Natural killer cell (primary cell): ENCODE measurements around the gene CABLES1. TPM values are rescaled to one million over a fixed set of nuclear protein-coding genes. Genes with fewer than 3 reads are reported as not detected.

Source experiments
- ATAC-seq, 3 donors: fragments of 150-1000 bp in 2 of 3; fragments of 200-7000 bp in 1 of 3; cut with Tn5 transposase; 1 replicate in 1 of 3; 2 replicates in 2 of 3; pipeline ENCODE4 v1.10.0; 2021; ENCODE audit warnings: mild to moderate bottlenecking in 2 of 3, moderate library complexity in 2 of 3
- DNase-seq, 2 donors: peaks; one replicate each; pipeline versions ENCODE4 v3.0.0 to v3.0.0-alpha.2; 2013 to 2021; ENCODE audit warnings: mixed read lengths in 1 of 2
- H3K27ac ChIP-seq: one replicate; pipeline ENCODE4 v1.5.1; 2013; ENCODE audit warnings: mild to moderate bottlenecking, low read length
- H3K27me3 ChIP-seq: one replicate; pipeline ENCODE4 v1.6.1; 2013; ENCODE audit warnings: low read length; ENCODE audit not compliant: control insufficient read depth, insufficient read depth
- H3K36me3 ChIP-seq: one replicate; pipeline ENCODE4 v1.6.1; 2013; ENCODE audit warnings: low read length; ENCODE audit not compliant: control insufficient read depth, insufficient read depth
- H3K4me1 ChIP-seq: one replicate; pipeline ENCODE4 v1.6.1; 2013; ENCODE audit warnings: low read length; ENCODE audit not compliant: control insufficient read depth, insufficient read depth
- H3K4me3 ChIP-seq: one replicate; pipeline ENCODE4 v1.5.1; 2013; ENCODE audit warnings: low read length
- H3K9me3 ChIP-seq: one replicate; pipeline ENCODE4 v1.6.1; 2013; ENCODE audit warnings: low read length; ENCODE audit not compliant: control insufficient read depth, insufficient read depth
- H3K27ac Mint-ChIP-seq, 2 donors: one replicate each; pipeline ENCODE4 v1.8.0; 2022; ENCODE audit warnings: mild to moderate bottlenecking in 2 of 2, mixed read lengths in 2 of 2, moderate library complexity in 1 of 2
- H3K27me3 Mint-ChIP-seq, 2 donors: one replicate each; pipeline ENCODE4 v1.8.0; 2022; ENCODE audit warnings: low read depth in 2 of 2, mixed read lengths in 2 of 2
- H3K36me3 Mint-ChIP-seq: one replicate; pipeline ENCODE4 v1.8.0; 2022; ENCODE audit warnings: mixed read lengths
- H3K4me1 Mint-ChIP-seq, 2 donors: one replicate each; pipeline ENCODE4 v1.8.0; 2022; ENCODE audit warnings: mixed read lengths in 2 of 2
- H3K4me3 Mint-ChIP-seq: one replicate; pipeline ENCODE4 v1.8.0; 2022; ENCODE audit warnings: mild to moderate bottlenecking, moderate library complexity, mixed read lengths
- H3K9me3 Mint-ChIP-seq, 2 donors: one replicate each; pipeline ENCODE4 v1.8.0; 2022; ENCODE audit warnings: mixed read lengths in 2 of 2
- CTCF ChIP-seq: fragments of 200-600 bp; IDR thresholded peaks from one replicate; pipeline ENCODE4 v1.8.0; 2022; ENCODE audit warnings: antibody characterized with exemption
- WGBS: methylation state at CpG from one replicate; pipeline ENCODE4 v1.1.7; 2013; ENCODE audit warnings: missing lambda C conversion rate; ENCODE audit not compliant: insufficient coverage; 5-methylcytosine and 5-hydroxymethylcytosine counted together
- intact Hi-C: fragments of 100-400 bp; cut with micrococcal nuclease; formaldehyde crosslinking; loops from one replicate; pipeline ENCODE4 v1.14.2; 2022
- total RNA-seq, 4 donors: library from RNA; stranded (reverse); fragments of 120-200 nt in 1 of 4; gene quantifications; one replicate each; pipeline versions ENCODE4 v1.2.3 to v1.2.4, GENCODE V29; 2013 to 2022

The CABLES1 gene
- total RNA-seq, 3 donors from 2014 or later (not counting 1 experiment from before 2014, with no cell fraction given) = 1.3 to 2.2 (median 1.8) TPM

DNA sequence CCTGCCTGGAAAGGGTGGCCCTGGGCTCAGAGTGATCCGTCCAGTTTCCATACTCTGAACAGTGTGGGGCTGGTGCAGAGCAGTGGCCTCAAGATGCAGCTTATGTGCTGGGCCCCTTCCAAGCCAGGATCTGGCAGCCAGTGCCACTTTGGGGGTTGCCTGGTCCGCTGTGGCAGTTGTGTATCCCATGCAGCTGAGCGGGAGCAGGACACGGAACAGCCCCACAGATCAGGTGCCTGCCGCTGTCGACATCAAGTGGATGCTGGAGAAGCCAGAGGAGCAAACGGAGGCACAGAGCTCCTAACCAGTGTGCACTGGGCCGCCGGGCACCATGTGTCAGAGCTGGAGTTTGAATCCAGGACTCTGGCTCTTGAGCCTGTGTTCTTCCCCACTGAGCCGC lies 112.0 kb downstream of the CABLES1 start:
- no peak for TF ChIP-seq CTCF
- Mint-ChIP-seq H3K4me3 (no peak overlapping the region), H3K4me1 (no peaks in the 10 kb centered on the region), H3K27me3 (no peaks in the 10 kb centered on the region), H3K9me3 (no peaks in the 10 kb centered on the region), H3K36me3 (no peaks in the 10 kb centered on the region), H3K27ac (no peak overlapping the region)
- Histone ChIP-seq H3K27ac (no peak overlapping the region), H3K4me1 (peaks cover 5% of the 10 kb centered on the region), H3K4me3 (no peak overlapping the region), H3K36me3 (no peaks in the 10 kb centered on the region), H3K9me3 (peaks cover 3% of the 10 kb centered on the region), H3K27me3 (no peaks in the 10 kb centered on the region)
- intact Hi-C loops = no loop called here
- DNase-seq = no peak
- ATAC-seq = no peak
- 97% methylated on average over 10 of the region's 10 CpGs for WGBS

DNA sequence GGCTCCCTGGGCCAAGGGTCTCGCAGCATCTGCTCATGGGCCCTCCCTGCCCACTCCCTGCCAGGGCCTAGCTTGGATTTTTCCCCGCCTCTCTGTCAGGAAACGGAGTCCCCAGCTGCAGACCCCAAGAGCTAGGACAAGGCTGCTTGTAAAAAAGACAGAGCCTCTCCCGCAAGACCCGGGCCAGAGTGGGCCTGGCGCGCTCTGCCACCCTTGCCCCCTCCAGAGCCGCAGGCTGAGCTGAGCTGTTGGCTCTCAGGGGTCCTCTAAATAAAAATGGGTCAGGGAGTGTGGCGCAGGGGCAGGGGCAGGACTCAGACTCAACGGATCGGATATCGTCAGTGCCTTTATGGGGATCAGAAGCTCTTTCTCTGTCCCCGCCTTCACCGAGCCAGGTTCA lies 112.6 kb downstream of the CABLES1 start:
- Mint-ChIP-seq H3K36me3 (no peaks in the 10 kb centered on the region), H3K4me3 (no peak overlapping the region), H3K4me1 (no peaks in the 10 kb centered on the region), H3K27ac (no peak overlapping the region), H3K27me3 (no peaks in the 10 kb centered on the region), H3K9me3 (no peaks in the 10 kb centered on the region)
- no peaks in the 10 kb centered on the region for H3K36me3 ChIP-seq
- intact Hi-C loops = no loop called here
- H3K4me1 ChIP-seq = peaks cover 5% of the 10 kb centered on the region
- 94% methylated on average over 14 of the region's 14 CpGs for WGBS
- no peak overlapping the region for H3K27ac ChIP-seq
- H3K4me3 ChIP-seq = no peak overlapping the region
- H3K27me3 ChIP-seq = no peaks in the 10 kb centered on the region
- no peak for DNase-seq
- no peak for TF ChIP-seq CTCF
- H3K9me3 ChIP-seq = peaks cover 3% of the 10 kb centered on the region
- ATAC-seq = no peak

GRCh38 chr18:23248826-23249225 lies 113.5 kb downstream of the CABLES1 start:
- no peak overlapping the region for H3K27ac Mint-ChIP-seq
- H3K4me3 Mint-ChIP-seq = no peak overlapping the region
- TF ChIP-seq CTCF = no peak
- H3K9me3 ChIP-seq = peaks cover 3% of the 10 kb centered on the region
- H3K27me3 ChIP-seq = no peaks in the 10 kb centered on the region
- H3K36me3 Mint-ChIP-seq = no peaks in the 10 kb centered on the region
- intact Hi-C loops = no loop called here
- WGBS = 91% methylated on average over 2 of the region's 2 CpGs
- no peaks in the 10 kb centered on the region for H3K36me3 ChIP-seq
- peaks cover 5% of the 10 kb centered on the region for H3K4me1 ChIP-seq
- no peaks in the 10 kb centered on the region for H3K27me3 Mint-ChIP-seq
- no peak for DNase-seq
- no peak overlapping the region for H3K27ac ChIP-seq
- no peak overlapping the region for H3K4me3 ChIP-seq
- no peak for ATAC-seq
- no peaks in the 10 kb centered on the region for H3K4me1 Mint-ChIP-seq
- H3K9me3 Mint-ChIP-seq = no peaks in the 10 kb centered on the region

- intact Hi-C loops = no loop called here
- Mint-ChIP-seq H3K4me1 (no peaks in the 10 kb centered on the region), H3K36me3 (no peaks in the 10 kb centered on the region), H3K27ac (no peak overlapping the region), H3K27me3 (no peaks in the 10 kb centered on the region), H3K4me3 (no peak overlapping the region), H3K9me3 (no peaks in the 10 kb centered on the region)
- no peak overlapping the region for H3K27ac ChIP-seq
- ATAC-seq (no peak), DNase-seq (no peak)
- H3K9me3 ChIP-seq = peaks cover 3% of the 10 kb centered on the region
- H3K4me1 ChIP-seq = peaks cover 5% of the 10 kb centered on the region
- TF ChIP-seq CTCF = no peak
- 92% methylated on average over 7 of the region's 7 CpGs for WGBS
- H3K4me3 ChIP-seq = no peak overlapping the region
- no peaks in the 10 kb centered on the region for H3K27me3 ChIP-seq
- no peaks in the 10 kb centered on the region for H3K36me3 ChIP-seq
Measured at GRCh38 chr18:23249348-23249747, 114.1 kb downstream of the CABLES1 start.
